ENCODE data around the gene TSPAN14. TPM values are rescaled to one million over a fixed set of nuclear protein-coding genes. Genes with fewer than 3 reads are reported as not detected.

Gene TSPAN14
- total and polyA plus RNA-seq, 4 donors: 19.9 to 36.8 (median 27.3) TPM

DNA sequence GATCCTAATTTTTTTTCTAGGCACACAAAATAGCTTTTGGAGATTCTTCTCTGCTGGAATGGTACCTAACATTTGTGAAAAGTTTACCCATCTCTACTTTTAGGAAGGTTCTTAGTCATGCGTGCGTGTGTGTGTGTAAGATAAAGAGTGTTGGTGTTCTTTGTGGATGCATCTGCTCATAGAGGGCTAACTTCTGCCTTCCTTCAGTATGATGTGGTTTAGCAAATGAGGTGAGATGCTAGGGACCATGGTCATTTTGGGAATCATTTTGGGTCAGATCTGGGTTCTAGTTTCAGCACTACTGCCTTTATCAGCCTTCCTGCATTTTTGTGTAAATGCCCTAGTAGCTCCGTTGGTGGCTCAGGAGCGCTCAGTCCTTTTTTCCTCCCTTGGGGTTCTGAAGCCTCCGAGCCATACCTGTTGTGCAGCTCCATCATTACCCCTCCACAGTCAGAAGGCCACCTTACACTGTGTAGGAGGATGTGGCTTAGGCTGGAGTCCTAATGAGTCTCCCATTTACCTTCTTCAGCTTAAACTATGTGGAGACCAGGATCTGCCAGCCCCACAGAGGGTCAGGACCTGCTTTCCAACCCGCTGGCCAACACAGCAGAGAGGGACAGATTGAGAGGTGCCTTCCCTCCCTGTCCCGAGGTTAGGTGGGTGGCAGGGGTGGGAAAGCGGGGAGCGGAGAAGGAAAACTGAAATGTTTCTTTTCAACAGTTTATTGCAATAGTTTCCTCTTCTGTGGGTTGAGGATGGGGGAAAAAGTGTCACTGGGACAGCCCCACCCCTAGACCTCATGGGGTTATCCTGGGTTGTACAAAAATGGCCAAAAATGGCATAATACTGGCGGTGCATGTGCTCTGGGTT lies 31.2 kb downstream of the TSPAN14 start:
- no peaks in the 10 kb centered on the region for H3K9me3 ChIP-seq (ENCODE audit: control insufficient read depth in 4 of 4, low read length in 3 of 4)
- 86% methylated on average over 10 of the region's 10 CpGs for WGBS
- no peaks in the 10 kb centered on the region for H3K27me3 ChIP-seq (ENCODE audit: control insufficient read depth in 4 of 4, insufficient read depth in 4 of 4, low read length in 3 of 4)
- H3K36me3 ChIP-seq (ENCODE audit: control insufficient read depth in 4 of 4, insufficient read depth in 3 of 4, low read depth in 1 of 4, low read length in 3 of 4): no peaks in the 10 kb centered on the region
- H3K9ac ChIP-seq (ENCODE audit: low read depth in 1 of 2, low read length in 2 of 2): no peak overlapping the region
- peaks cover 7 to 22% (median 8%) of the 10 kb centered on the region in 4 donors for H3K4me1 ChIP-seq (ENCODE audit: control insufficient read depth in 4 of 4, insufficient read depth in 4 of 4, low read length in 3 of 4)
- TF ChIP-seq CTCF (IDR thresholded peaks at IDR 0.05; ENCODE audit: low read depth, low read length, missing input control) (no peak), TAF1 (conservative IDR thresholded peaks at IDR 0.05) (no peak), HNF4G (IDR thresholded peaks at IDR 0.05) (no peak), FOXA1 (IDR thresholded peaks at IDR 0.05) (no peak), SP1 (IDR thresholded peaks at IDR 0.05) (no peak), GABPA (IDR thresholded peaks at IDR 0.05 in 1 of 2, conservative IDR thresholded peaks at IDR 0.05 in 1 of 2) (no peak), RAD21 (IDR thresholded peaks at IDR 0.05) (no peak), MAX (IDR thresholded peaks at IDR 0.05) (no peak), ZBTB33 (IDR thresholded peaks at IDR 0.05) (no peak)
- peak overlapping the region in 1 of 2 donors; percentile 53 for H3K27ac ChIP-seq (ENCODE audit: low read depth in 1 of 2, low read length in 2 of 2)
- DNase-seq (ENCODE audit: low spot score): no peak
- H3K4me3 ChIP-seq (ENCODE audit: low read depth in 1 of 3, low read length in 3 of 3): no peak overlapping the region

DNA sequence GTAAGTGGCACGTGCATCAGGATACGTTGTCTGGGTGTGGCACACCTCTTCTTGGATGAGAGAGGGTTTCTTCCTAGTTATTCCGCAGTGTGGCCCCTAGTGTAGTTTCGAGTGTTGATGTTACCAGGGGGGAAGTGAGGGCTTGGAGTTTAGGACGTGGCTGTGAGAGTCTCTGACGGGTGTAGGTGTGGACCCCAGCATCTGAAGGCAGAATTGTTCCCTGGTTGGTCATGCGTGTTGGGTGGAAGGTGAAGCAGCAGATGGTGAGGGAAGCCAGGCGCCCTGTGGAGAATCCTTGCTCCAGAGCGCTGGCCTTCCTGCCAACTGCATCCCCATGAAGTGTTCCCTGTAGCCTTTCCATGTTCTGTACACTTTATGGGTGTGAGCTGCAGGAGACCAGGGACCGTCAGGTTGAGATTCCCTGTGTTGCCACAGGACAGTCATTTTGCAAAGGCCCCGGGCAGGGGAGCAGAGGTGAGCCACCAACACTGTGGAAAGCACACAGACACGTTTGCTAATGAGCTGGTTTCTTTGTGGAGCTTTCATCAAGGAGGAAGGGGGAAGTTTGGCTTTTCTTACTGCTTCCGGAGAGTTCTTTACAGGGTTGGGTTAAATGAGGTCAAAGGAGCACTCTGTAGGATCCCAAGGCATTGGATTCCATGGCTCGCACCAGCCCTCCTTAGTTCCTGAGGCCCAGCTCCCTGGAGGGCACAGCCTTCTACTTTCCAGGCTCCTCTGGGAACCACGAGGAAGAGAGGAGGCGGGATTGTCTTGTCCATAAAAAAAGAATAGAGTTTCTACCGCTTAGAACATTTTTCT lies 32.0 kb downstream of the TSPAN14 start:
- H3K9ac ChIP-seq (ENCODE audit: low read depth in 1 of 2, low read length in 2 of 2): no peak overlapping the region
- WGBS: 75% methylated on average over 17 of the region's 17 CpGs

More for the DNA sequence above, 32.0 kb downstream of the TSPAN14 start:
- peak overlapping the region in 1 of 2 donors; percentile 53 for H3K27ac ChIP-seq (ENCODE audit: low read depth in 1 of 2, low read length in 2 of 2)
- TF ChIP-seq RXRA (IDR thresholded peaks at IDR 0.05) (peak in 1 of 2 donors; percentile 6), NR2F2 (IDR thresholded peaks at IDR 0.05) (peak; percentile 19), RAD21 (IDR thresholded peaks at IDR 0.05) (no peak)
- H3K4me1 ChIP-seq (ENCODE audit: control insufficient read depth in 4 of 4, insufficient read depth in 4 of 4, low read length in 3 of 4): peaks cover 11 to 30% (median 15%) of the 10 kb centered on the region in 4 donors
- no peaks in the 10 kb centered on the region for H3K27me3 ChIP-seq (ENCODE audit: control insufficient read depth in 4 of 4, insufficient read depth in 4 of 4, low read length in 3 of 4)
- no peaks in the 10 kb centered on the region for H3K9me3 ChIP-seq (ENCODE audit: control insufficient read depth in 4 of 4, low read length in 3 of 4)
- H3K4me3 ChIP-seq (ENCODE audit: low read depth in 1 of 3, low read length in 3 of 3): no peak overlapping the region
- H3K36me3 ChIP-seq (ENCODE audit: control insufficient read depth in 4 of 4, insufficient read depth in 3 of 4, low read depth in 1 of 4, low read length in 3 of 4): no peaks in the 10 kb centered on the region
- no peak for DNase-seq (ENCODE audit: low spot score)
